ENCODE results near the gene NDFIP2.

The NDFIP2 gene

DNA sequence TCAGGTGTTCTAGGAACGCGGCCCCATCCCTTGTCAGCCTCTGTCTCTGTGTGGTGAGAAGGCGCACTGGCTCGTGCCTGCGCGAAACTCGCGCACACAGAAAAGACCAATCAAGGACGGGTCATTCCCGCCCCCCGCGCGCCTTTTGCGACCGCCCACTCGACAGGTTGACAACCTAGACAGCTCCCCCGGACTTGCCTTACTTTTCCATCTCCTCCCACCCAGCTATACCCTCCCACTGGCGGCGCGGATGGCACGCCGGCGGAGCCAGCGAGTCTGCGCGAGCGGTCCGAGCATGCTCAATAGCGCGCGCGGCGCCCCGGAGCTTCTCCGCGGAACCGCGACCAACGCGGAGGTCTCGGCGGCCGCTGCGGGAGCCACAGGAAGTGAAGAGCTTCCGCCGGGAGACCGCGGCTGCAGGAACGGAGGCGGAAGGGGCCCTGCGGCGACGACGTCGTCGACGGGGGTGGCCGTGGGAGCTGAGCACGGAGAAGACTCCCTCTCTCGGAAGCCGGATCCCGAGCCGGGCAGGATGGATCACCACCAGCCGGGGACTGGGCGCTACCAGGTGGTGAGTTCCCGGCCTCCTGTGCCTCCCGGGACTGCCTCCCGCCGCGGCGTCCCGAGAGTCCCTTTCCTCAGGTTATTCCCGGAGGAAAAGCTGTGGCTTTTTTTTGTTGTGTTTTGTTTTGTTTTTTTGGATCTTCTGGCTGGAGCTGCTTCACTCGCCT is at the start of gene NDFIP2:
Gene NDFIP2 (plus strand): TSS at position 202 of the 731 bp plus-strand sequence. CDS start 49 bp downstream, at position 251.
- peak within 1 kb of the TSS; percentile 86 for H3K4me3 ChIP-seq (ENCODE audit: low read depth, low read length)
- H3K4me1 ChIP-seq (ENCODE audit: control insufficient read depth, insufficient read depth, low read length), result no peaks in the 10 kb centered on the region
- no peaks in the 10 kb centered on the region for H3K36me3 ChIP-seq (ENCODE audit: control insufficient read depth, insufficient read depth, low read length)
- H3K9ac ChIP-seq (ENCODE audit: low read depth, low read length), result peak within 1 kb of the TSS; percentile 77
- peaks cover 14% of the 10 kb centered on the region for H3K27me3 ChIP-seq (ENCODE audit: control insufficient read depth, insufficient read depth, low read length)
- no peaks in the 10 kb centered on the region for H3K9me3 ChIP-seq (ENCODE audit: control insufficient read depth, insufficient read depth, low read length)

GRCh38 chr13:79432086-79432485 is 48.9 kb upstream of the NDFIP2 start:
- Histone ChIP-seq H3K27me3 (ENCODE audit: control insufficient read depth, insufficient read depth, low read length) (no peaks in the 10 kb centered on the region), H3K9ac (ENCODE audit: low read depth, low read length) (no peak overlapping the region), H3K9me3 (ENCODE audit: control insufficient read depth, insufficient read depth, low read length) (no peaks in the 10 kb centered on the region), H3K36me3 (ENCODE audit: control insufficient read depth, insufficient read depth, low read length) (no peaks in the 10 kb centered on the region), H3K4me3 (ENCODE audit: low read depth, low read length) (no peak overlapping the region), H3K4me1 (ENCODE audit: control insufficient read depth, insufficient read depth, low read length) (no peaks in the 10 kb centered on the region)

- no peak overlapping the region for H3K4me3 ChIP-seq (ENCODE audit: low read depth, low read length)
- no peaks in the 10 kb centered on the region for H3K36me3 ChIP-seq (ENCODE audit: control insufficient read depth, insufficient read depth, low read length)
- H3K9me3 ChIP-seq (ENCODE audit: control insufficient read depth, insufficient read depth, low read length), result no peaks in the 10 kb centered on the region
- H3K27me3 ChIP-seq (ENCODE audit: control insufficient read depth, insufficient read depth, low read length), result no peaks in the 10 kb centered on the region
- H3K9ac ChIP-seq (ENCODE audit: low read depth, low read length), result no peak overlapping the region
- no peaks in the 10 kb centered on the region for H3K4me1 ChIP-seq (ENCODE audit: control insufficient read depth, insufficient read depth, low read length)
Observed at GRCh38 chr13:79432992-79433391, 48.0 kb upstream of the NDFIP2 start.

GRCh38 chr13:79434556-79434955 is 46.4 kb upstream of the NDFIP2 start:
- no peak overlapping the region for H3K4me3 ChIP-seq (ENCODE audit: low read depth, low read length)
- no peaks in the 10 kb centered on the region for H3K36me3 ChIP-seq (ENCODE audit: control insufficient read depth, insufficient read depth, low read length)
- no peak overlapping the region for H3K9ac ChIP-seq (ENCODE audit: low read depth, low read length)
- no peaks in the 10 kb centered on the region for H3K27me3 ChIP-seq (ENCODE audit: control insufficient read depth, insufficient read depth, low read length)
- no peaks in the 10 kb centered on the region for H3K9me3 ChIP-seq (ENCODE audit: control insufficient read depth, insufficient read depth, low read length)
- no peaks in the 10 kb centered on the region for H3K4me1 ChIP-seq (ENCODE audit: control insufficient read depth, insufficient read depth, low read length)

GRCh38 chr13:79435561-79435990 is 45.4 kb upstream of the NDFIP2 start:
- no peak overlapping the region for H3K4me3 ChIP-seq (ENCODE audit: low read depth, low read length)
- H3K27me3 ChIP-seq (ENCODE audit: control insufficient read depth, insufficient read depth, low read length), result no peaks in the 10 kb centered on the region
- H3K9me3 ChIP-seq (ENCODE audit: control insufficient read depth, insufficient read depth, low read length), result no peaks in the 10 kb centered on the region
- H3K9ac ChIP-seq (ENCODE audit: low read depth, low read length), result no peak overlapping the region
- H3K36me3 ChIP-seq (ENCODE audit: control insufficient read depth, insufficient read depth, low read length), result no peaks in the 10 kb centered on the region
- no peaks in the 10 kb centered on the region for H3K4me1 ChIP-seq (ENCODE audit: control insufficient read depth, insufficient read depth, low read length)

- no peaks in the 10 kb centered on the region for H3K4me1 ChIP-seq (ENCODE audit: control insufficient read depth, insufficient read depth, low read length)
- no peaks in the 10 kb centered on the region for H3K27me3 ChIP-seq (ENCODE audit: control insufficient read depth, insufficient read depth, low read length)
- no peaks in the 10 kb centered on the region for H3K36me3 ChIP-seq (ENCODE audit: control insufficient read depth, insufficient read depth, low read length)
- no peak overlapping the region for H3K9ac ChIP-seq (ENCODE audit: low read depth, low read length)
- H3K9me3 ChIP-seq (ENCODE audit: control insufficient read depth, insufficient read depth, low read length), result no peaks in the 10 kb centered on the region
- H3K4me3 ChIP-seq (ENCODE audit: low read depth, low read length), result no peak overlapping the region
Observed at GRCh38 chr13:79439275-79439674, 41.7 kb upstream of the NDFIP2 start.

- Histone ChIP-seq H3K4me3 (ENCODE audit: low read depth, low read length) (no peak overlapping the region), H3K9ac (ENCODE audit: low read depth, low read length) (no peak overlapping the region), H3K4me1 (ENCODE audit: control insufficient read depth, insufficient read depth, low read length) (no peaks in the 10 kb centered on the region), H3K36me3 (ENCODE audit: control insufficient read depth, insufficient read depth, low read length) (no peaks in the 10 kb centered on the region), H3K27me3 (ENCODE audit: control insufficient read depth, insufficient read depth, low read length) (no peaks in the 10 kb centered on the region), H3K9me3 (ENCODE audit: control insufficient read depth, insufficient read depth, low read length) (no peaks in the 10 kb centered on the region)
Observed at GRCh38 chr13:79440958-79441528, 39.9 kb upstream of the NDFIP2 start.

GRCh38 chr13:79442221-79442620 is 38.7 kb upstream of the NDFIP2 start:
- no peaks in the 10 kb centered on the region for H3K4me1 ChIP-seq (ENCODE audit: control insufficient read depth, insufficient read depth, low read length)
- no peak overlapping the region for H3K9ac ChIP-seq (ENCODE audit: low read depth, low read length)
- no peaks in the 10 kb centered on the region for H3K36me3 ChIP-seq (ENCODE audit: control insufficient read depth, insufficient read depth, low read length)
- H3K27me3 ChIP-seq (ENCODE audit: control insufficient read depth, insufficient read depth, low read length), result no peaks in the 10 kb centered on the region
- H3K4me3 ChIP-seq (ENCODE audit: low read depth, low read length), result no peak overlapping the region
- no peaks in the 10 kb centered on the region for H3K9me3 ChIP-seq (ENCODE audit: control insufficient read depth, insufficient read depth, low read length)

GRCh38 chr13:79442706-79443105 is 38.2 kb upstream of the NDFIP2 start:
- Histone ChIP-seq H3K4me3 (ENCODE audit: low read depth, low read length) (no peak overlapping the region), H3K9ac (ENCODE audit: low read depth, low read length) (no peak overlapping the region), H3K4me1 (ENCODE audit: control insufficient read depth, insufficient read depth, low read length) (no peaks in the 10 kb centered on the region), H3K36me3 (ENCODE audit: control insufficient read depth, insufficient read depth, low read length) (no peaks in the 10 kb centered on the region), H3K9me3 (ENCODE audit: control insufficient read depth, insufficient read depth, low read length) (no peaks in the 10 kb centered on the region), H3K27me3 (ENCODE audit: control insufficient read depth, insufficient read depth, low read length) (no peaks in the 10 kb centered on the region)

- Histone ChIP-seq H3K4me3 (ENCODE audit: low read depth, low read length) (no peak overlapping the region), H3K27me3 (ENCODE audit: control insufficient read depth, insufficient read depth, low read length) (no peaks in the 10 kb centered on the region), H3K36me3 (ENCODE audit: control insufficient read depth, insufficient read depth, low read length) (no peaks in the 10 kb centered on the region), H3K9me3 (ENCODE audit: control insufficient read depth, insufficient read depth, low read length) (no peaks in the 10 kb centered on the region), H3K9ac (ENCODE audit: low read depth, low read length) (no peak overlapping the region), H3K4me1 (ENCODE audit: control insufficient read depth, insufficient read depth, low read length) (no peaks in the 10 kb centered on the region)
Observed at GRCh38 chr13:79445968-79446645, 34.8 kb upstream of the NDFIP2 start.

- H3K36me3 ChIP-seq (ENCODE audit: control insufficient read depth, insufficient read depth, low read length), result no peaks in the 10 kb centered on the region
- H3K4me1 ChIP-seq (ENCODE audit: control insufficient read depth, insufficient read depth, low read length), result no peaks in the 10 kb centered on the region
- no peak overlapping the region for H3K4me3 ChIP-seq (ENCODE audit: low read depth, low read length)
- H3K9me3 ChIP-seq (ENCODE audit: control insufficient read depth, insufficient read depth, low read length), result no peaks in the 10 kb centered on the region
- no peak overlapping the region for H3K9ac ChIP-seq (ENCODE audit: low read depth, low read length)
- no peaks in the 10 kb centered on the region for H3K27me3 ChIP-seq (ENCODE audit: control insufficient read depth, insufficient read depth, low read length)
Observed at GRCh38 chr13:79447141-79447540, 33.8 kb upstream of the NDFIP2 start.

DNA sequence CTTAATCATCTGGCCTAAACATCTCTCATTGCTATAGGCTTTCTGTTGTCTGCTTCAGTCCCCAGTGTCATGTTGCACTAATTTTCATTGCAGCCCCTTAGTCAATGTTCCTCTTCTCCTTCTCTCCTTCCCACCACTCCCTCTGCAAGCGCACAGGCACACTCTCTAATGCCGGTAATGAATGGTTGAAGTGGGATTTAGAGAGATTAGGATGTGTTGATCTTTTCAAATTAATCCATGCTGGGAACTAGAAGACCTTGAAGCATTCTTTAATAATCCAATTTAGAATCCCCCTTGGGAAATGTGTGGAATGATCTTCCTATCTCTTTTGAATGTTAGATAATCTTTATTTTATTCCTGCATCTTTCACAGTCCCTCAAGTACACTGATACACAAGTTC is 33.2 kb upstream of the NDFIP2 start:
- Histone ChIP-seq H3K9ac (ENCODE audit: low read depth, low read length) (no peak overlapping the region), H3K27me3 (ENCODE audit: control insufficient read depth, insufficient read depth, low read length) (no peaks in the 10 kb centered on the region), H3K4me3 (ENCODE audit: low read depth, low read length) (no peak overlapping the region), H3K9me3 (ENCODE audit: control insufficient read depth, insufficient read depth, low read length) (no peaks in the 10 kb centered on the region), H3K4me1 (ENCODE audit: control insufficient read depth, insufficient read depth, low read length) (no peaks in the 10 kb centered on the region), H3K36me3 (ENCODE audit: control insufficient read depth, insufficient read depth, low read length) (no peaks in the 10 kb centered on the region)

All from iPS-15b (cell line).